CD4-positive, alpha-beta memory T cell (primary cell): ENCODE data around the gene INPPL1. TPM values are rescaled to one million over a fixed set of nuclear protein-coding genes. Genes with fewer than 3 reads are reported as not detected.

Experiments used
- polyA plus RNA-seq, 2 donors: library from polyadenylated mRNA; unstranded; fragments of 300-500 nt; fragmentation: Illumina TruSeq; gene quantifications; one replicate each; pipeline ENCODE4 v1.2.3, GENCODE V29; 2021
- total RNA-seq, 2 experiments: library from RNA; stranded (reverse); gene quantifications; one replicate each; pipeline ENCODE4 v1.2.3, GENCODE V29; 2021

INPPL1 gene
- total and polyA plus RNA-seq, 4 experiments from 2014 or later, result 4.0 to 152 (median 77.8) TPM

Other genes with a start within 250 kb of the INPPL1 start
- gene IL18BP, start 225.9 kb upstream of the INPPL1 start, total RNA-seq, result 10 to 100 TPM; 21.4 to 26.2 TPM
- 10 to 100 TPM; 13.8 to 19.7 TPM for gene IL18BP, start 225.9 kb upstream of the INPPL1 start, polyA plus RNA-seq
- gene NUMA1, start 144.2 kb upstream of the INPPL1 start, total RNA-seq, result 100 to 1,000 TPM; 376 to 380 TPM
- 100 to 1,000 TPM in 1 of 2 donors, 1 to 10 TPM in 1; 4.0 to 100 TPM for gene NUMA1, start 144.2 kb upstream of the INPPL1 start, polyA plus RNA-seq
- gene LRRC51, start 143.9 kb upstream of the INPPL1 start, total RNA-seq, result 1 to 10 TPM; 4.2 to 4.5 TPM
- gene LRRC51, start 143.9 kb upstream of the INPPL1 start, polyA plus RNA-seq, result 1 to 10 TPM; 4.0 to 5.3 TPM
- 10 to 100 TPM; 66.8 to 68.6 TPM for gene LAMTOR1, start 121.5 kb upstream of the INPPL1 start, total RNA-seq
- gene LAMTOR1, start 121.5 kb upstream of the INPPL1 start, polyA plus RNA-seq, result 100 to 1,000 TPM in 1 of 2 donors, 10 to 100 TPM in 1; 77.5 to 105 TPM
- not detected for gene TOMT, start 118.8 kb upstream of the INPPL1 start, total RNA-seq
- gene TOMT, start 118.8 kb upstream of the INPPL1 start, polyA plus RNA-seq, result not detected
- 10 to 100 TPM; 38.6 to 40.2 TPM for gene ANAPC15, start 112.1 kb upstream of the INPPL1 start, total RNA-seq
- 100 to 1,000 TPM in 1 of 2 donors, 10 to 100 TPM in 1; 84.5 to 105 TPM for gene ANAPC15, start 112.1 kb upstream of the INPPL1 start, polyA plus RNA-seq
- not detected for gene FOLR3, start 89.0 kb upstream of the INPPL1 start, total RNA-seq
- not detected for gene FOLR3, start 89.0 kb upstream of the INPPL1 start, polyA plus RNA-seq
- gene FOLR1, start 32.6 kb upstream of the INPPL1 start, total RNA-seq, result not detected
- gene FOLR1, start 32.6 kb upstream of the INPPL1 start, polyA plus RNA-seq, result not detected
- not detected for gene FOLR2, start 8.0 kb upstream of the INPPL1 start, total RNA-seq
- gene FOLR2, start 8.0 kb upstream of the INPPL1 start, polyA plus RNA-seq, result not detected
- not detected for gene PHOX2A, start 19.4 kb downstream of the INPPL1 start, total RNA-seq
- not detected for gene PHOX2A, start 19.4 kb downstream of the INPPL1 start, polyA plus RNA-seq
- 10 to 100 TPM; 13.5 to 14.7 TPM for gene CLPB, start 209.8 kb downstream of the INPPL1 start, total RNA-seq
- 1 to 10 TPM in 1 of 2 donors, under 1 TPM in 1; 0.76 to 5.3 TPM for gene CLPB, start 209.8 kb downstream of the INPPL1 start, polyA plus RNA-seq